Activated CD4-positive, alpha-beta T cell treated with anti-CD3 and anti-CD28 coated beads, Interleukin-2, amount 50 U/mL, for 24 hours (primary cell): ENCODE measurements around the gene XXYLT1.

Experiments
- DNase-seq, 2 donors: peaks; one replicate each; pipeline ENCODE4 v3.0.0-alpha.2; 2020; ENCODE audit warnings: low read depth in 1 of 2, low spot score in 1 of 2

The XXYLT1 gene

GRCh38 chr3:195069501-195070251 lies 201.3 kb downstream of the XXYLT1 start:
- DNase-seq = no peak

DNA sequence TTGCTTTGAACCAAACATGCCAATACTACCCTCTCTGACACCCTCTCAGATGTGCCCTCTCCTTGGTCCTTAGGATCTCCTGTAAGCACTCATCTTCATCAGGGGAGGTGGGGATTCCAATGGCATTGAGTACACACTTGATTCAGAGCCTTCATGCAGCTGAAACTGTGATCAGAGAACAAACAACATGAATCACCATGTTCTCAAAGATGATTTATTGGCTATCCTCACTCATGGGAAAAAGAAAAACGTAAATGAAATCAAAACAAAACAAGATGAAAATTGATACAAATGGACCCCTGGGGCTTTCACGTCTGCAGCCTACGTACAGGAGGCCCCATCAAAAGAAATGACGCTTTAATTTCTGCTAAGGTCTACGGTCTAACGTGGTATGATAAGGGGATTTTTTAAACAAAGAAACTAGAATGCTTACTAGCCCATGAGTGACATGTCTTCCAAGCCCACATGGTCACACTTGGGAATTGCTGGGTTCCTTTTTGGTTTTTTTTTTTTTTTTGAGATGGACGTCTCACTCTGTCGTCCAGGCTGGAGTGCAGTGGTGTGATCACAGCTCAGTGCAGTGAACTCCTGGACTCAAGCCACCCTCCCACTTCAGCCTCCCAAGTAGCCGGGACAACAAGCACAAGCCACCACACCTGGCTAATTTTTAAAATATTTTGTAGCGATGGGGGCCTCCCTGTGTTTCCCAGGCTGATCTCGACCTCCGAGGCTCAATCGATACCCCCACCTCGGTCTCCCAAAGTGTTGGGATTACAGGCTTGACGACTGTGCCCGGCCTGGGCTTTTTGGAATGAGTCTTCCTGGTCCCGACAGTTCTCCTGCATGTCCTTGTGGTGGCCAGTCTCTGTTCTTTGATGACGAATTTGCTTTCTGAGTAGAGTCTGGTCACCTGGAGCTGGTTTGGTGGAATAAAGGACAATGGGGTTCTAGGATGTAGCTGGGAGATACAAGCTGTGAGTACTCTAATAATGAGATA lies 202.6 kb downstream of the XXYLT1 start:
- no peak for DNase-seq

DNA sequence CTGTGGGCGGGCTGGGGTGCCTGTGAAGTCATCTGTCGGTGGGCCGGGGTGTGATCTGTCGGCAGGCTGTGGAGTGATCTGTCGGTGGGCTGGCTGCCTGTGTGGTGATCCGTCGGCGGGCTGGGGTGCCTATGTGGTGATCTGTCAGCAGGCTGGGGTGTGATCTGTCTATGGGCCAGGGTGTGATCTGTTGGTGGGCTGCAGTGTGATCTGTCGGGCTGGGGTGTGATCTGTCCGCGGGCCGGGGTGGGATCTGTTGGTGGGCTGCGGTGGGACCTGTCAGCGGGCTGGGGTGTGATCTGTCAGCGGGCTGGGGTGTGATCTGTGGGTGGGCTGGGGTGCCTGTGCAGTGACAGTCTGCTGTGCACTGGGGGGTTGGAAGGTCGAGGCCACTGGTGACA lies 204.5 kb downstream of the XXYLT1 start:
- no peak for DNase-seq

DNA sequence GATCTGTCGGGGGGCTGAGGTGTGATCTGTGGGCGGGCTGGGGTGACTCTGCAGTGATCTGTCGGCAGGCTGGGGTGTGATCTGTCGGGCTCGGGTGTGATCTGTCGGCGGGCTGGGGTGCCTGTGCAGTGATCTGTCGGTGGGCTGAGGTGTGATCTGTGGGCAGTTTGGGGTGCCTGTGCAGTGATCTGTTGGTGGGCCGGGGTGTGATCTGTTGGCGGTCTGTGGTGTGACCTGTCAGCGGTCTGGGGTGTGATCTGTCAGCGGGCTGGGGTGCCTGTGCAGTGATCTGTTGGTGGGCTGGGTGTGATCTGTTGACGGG lies 205.1 kb downstream of the XXYLT1 start:
- no peak for DNase-seq

- no peak for DNase-seq
These were observed 205.7 kb downstream of the XXYLT1 start for GRCh38 chr3:195065142-195065863.

GRCh38 chr3:195064300-195064931 lies 206.5 kb downstream of the XXYLT1 start:
- no peak for DNase-seq

GRCh38 chr3:195063581-195064193 lies 207.3 kb downstream of the XXYLT1 start:
- no peak for DNase-seq

- no peak for DNase-seq
These were observed 208.0 kb downstream of the XXYLT1 start for GRCh38 chr3:195062866-195063540.

DNA sequence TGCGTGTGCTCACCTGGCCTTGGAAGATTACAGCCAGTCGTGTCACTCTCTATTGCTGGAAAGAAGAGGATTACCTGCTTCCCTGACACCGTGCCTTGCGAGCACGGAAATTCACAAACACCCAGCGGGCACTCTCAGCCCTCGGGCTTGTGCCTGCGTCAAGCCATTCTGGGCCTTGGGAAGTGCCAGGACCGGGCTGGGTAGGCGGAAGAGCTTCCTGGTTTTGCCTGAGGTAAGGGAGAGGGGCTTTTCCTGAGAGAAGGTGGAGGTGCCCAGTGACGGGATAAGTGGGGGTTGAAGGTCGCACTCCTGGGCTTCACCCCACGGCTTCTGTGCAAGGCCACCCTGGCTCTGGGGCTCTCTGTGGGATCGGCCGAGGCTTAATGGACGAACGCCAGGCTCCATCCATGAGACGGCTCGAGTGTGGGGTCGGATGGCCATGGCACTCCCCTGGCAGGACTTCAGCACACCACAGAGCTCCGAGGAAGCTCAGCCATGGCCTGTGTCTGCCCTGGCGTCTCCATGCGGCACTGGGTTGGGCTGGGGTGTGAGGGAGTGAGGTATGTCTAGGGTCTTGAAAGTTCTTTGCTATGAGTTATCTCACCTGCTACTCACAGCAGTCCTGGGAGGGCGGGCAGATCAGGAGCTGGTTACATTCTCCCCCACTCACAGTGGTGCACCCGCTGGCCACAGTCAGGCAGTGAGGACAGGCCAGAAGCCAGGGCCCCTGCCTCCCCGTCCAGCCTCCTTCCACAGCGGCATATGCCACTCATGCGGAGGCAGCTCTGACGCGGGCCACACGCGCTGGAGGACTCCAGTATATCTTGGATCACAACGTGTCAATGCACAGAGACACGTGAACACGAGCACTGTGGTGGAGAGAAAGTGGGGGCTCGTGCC lies 209.0 kb downstream of the XXYLT1 start:
- no peak for DNase-seq

GRCh38 chr3:195060531-195061291 lies 210.2 kb downstream of the XXYLT1 start:
- no peak for DNase-seq

- DNase-seq = no peak
These were observed 210.8 kb downstream of the XXYLT1 start for GRCh38 chr3:195060217-195060481.

DNA sequence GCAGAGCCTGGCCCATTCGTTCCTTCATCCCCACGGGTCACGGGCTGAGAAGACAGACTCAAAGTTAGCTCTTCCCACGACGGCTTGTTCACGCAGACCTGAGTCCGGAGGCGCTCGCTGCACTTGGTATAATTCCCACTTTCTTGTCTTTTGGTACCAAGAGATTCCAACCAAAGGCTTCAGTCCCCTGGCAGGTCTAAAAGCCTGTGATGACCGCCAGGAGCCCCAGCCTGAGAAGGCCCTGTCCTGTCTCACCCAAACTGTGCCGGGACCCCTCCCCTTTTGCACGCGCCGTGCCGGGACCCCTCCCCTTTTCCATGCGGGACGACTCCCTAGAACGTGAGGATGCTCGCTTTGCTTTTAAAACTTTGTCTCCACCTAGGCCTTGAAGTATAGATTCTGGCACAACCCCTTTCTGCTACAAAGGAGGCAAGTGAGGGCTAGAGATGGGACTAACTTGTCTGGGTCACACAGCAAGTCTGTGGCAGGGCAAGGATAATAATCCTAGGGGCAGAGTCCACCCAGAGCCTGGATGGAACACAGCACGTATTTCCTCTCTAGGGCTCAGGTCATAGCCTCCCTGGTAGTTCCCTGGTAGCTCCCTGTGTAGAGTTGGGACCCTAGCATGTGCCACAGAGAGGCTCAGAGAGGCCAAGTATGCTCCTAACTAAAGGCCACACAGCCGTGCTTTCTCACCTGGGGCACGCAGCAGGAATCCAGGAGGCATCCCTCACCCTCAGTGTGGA lies 211.3 kb downstream of the XXYLT1 start:
- DNase-seq = no peak

DNA sequence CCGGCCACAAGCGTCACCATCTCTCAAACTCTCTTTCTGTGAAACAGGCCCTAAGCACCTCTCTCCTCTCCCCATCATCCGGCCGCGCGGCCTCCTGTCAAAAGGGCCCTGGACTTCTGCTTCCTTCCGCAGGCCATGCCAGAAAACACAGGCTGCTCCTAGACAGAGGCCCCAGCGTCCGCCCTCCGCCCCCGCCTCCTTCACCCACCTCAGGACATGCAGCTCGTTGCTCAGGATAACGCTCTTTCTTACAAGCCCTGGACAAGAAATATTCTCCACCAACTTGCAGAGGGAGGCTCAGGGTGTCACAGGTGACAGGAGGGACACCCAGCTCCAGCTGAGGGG lies 212.0 kb downstream of the XXYLT1 start:
- DNase-seq = no peak

DNA sequence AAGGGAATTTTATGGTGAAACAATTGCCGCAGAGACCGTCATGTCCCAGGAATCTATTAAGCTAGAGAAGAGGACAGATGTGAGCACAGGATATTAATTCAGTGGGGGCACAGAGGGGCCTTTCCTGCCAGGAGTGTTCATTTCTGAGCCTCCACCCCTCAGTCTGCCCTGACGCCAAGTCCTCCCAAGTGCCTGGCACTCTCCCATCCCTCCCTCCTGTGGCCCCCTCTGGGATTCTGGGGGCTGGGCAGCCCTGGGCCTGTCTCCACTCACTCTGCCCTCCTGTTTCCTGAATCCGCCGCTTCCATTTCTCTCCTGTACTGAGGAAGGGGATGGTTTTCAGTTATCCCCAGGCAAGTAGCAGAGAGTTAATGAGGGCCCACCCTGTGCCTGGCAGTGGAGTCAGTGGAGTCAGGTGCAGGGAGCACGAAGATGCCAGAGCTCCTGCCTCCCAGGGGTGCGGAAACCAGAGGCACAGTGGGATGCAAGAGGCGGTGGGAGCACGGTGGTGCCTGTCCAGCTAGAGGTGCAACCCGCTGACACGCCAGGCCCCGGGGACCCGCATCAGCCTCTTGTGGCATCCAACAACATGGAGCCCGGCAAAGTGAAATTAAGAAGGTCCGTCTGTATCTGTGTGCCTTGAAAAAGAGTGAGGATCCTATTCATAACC lies 212.5 kb downstream of the XXYLT1 start:
- no peak for DNase-seq

DNA sequence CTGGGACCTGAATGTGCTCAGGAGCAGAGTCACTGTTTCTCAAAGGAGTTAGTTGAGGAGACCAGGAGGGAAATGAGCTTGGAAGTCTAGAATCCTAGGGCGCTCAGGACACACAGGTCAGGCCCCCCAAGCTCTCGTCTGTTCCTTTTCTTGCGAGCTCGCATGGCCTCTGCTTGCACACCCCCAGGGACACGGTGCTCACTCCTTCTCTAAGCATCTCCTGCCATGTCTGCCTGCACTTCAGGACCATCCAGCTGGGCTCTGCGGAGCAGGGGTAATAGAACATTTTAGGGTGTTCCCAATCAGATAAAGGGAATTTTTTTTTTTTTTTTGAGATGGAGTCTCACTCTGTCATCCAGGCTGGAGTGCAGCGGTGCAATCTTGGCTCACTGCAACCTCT lies 213.2 kb downstream of the XXYLT1 start:
- DNase-seq = no peak

DNA sequence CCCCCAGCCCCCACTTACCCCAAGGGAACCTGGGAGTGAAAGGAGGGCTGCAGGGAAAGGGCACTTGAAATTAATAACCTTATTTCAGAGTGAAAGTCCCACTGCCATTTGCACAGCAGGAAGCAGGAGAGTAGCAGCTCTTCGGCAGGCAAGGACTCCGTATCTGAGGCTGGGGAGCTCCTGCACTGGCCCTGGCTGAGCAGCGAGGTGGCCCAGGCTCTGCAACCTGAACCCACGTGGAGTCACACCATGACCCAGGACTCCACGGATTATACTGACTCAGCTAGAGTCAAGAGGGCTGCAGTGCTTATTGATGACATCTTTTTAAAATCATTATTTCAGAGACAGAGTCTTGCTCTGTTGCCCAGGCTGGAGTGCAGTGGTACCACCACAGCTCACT lies 214.5 kb downstream of the XXYLT1 start:
- no peak for DNase-seq

- DNase-seq = no peak
These were observed 216.6 kb downstream of the XXYLT1 start for GRCh38 chr3:195054311-195054710.

DNA sequence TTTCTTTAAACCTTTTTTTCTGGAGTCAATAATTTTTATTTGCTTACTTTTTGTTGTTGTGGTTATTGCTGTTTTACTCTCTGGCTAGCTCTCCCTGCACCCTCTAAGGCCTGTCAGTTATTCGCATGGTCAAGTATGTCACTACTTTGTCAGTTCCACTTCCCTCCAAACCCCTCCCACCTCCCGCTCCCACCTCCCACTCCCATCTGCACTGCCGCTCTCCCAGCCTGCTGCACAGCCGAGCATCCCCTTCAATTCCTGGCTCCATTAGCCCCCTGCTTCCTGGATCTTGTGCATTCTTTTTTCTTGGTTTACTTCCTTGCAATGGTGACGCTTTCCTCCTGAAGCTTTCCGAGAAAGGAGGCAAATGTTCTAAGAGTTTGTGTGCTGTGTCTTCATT lies 218.0 kb downstream of the XXYLT1 start:
- no peak for DNase-seq
